ENCODE data around the gene TNRC6B.
"Not testable (repeated sequence)": the region's sequence is repeated elsewhere in the genome, so short reads cannot be mapped to it uniquely, and the experiment has no call there.

TNRC6B gene

GRCh38 chr22:40183029-40183581, 5.4 kb downstream of the TNRC6B start:
- H3K36me3 ChIP-seq (ENCODE audit: control insufficient read depth in 2 of 2, insufficient read depth in 2 of 2, low read length in 2 of 2), result no peaks in the 10 kb centered on the region
- H3K4me3 ChIP-seq (ENCODE audit: low read length in 2 of 2), result peak overlapping the region; percentile 10 to 50
- H3K9me3 ChIP-seq (ENCODE audit: control insufficient read depth in 2 of 2, low read length in 2 of 2), result no peaks in the 10 kb centered on the region
- peaks cover 23% of the 10 kb centered on the region for H3K4me1 ChIP-seq (ENCODE audit: control insufficient read depth, insufficient read depth, low read length)
- H3K27me3 ChIP-seq (ENCODE audit: control insufficient read depth in 1 of 2, insufficient read depth in 2 of 2, low read length in 2 of 2), result no peaks in the 10 kb centered on the region
- H3K27ac ChIP-seq (ENCODE audit: low read length), result peak overlapping the region; percentile 42
- peak overlapping the region in 1 of 2 donors; percentile 35 for H3K9ac ChIP-seq (ENCODE audit: low read length in 2 of 2)

DNA sequence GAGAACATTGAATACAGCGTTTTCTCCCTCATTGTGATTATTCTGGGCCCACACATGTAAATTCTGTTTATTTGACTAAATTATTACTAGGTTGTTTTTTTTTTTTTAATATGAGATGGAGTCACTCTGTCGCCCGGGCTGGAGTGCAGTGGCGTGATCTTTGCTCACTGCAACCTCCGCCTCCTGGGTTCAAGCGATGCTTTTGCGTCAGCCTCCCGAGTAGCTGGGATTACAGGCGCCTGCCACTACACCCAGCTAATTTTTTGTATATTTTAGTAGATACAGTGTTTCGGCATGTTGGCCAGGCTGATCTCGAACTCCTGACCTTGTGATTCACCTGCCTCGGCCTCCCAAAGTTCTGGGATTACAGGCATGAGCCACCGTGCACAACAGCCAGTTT, 5.9 kb downstream of the TNRC6B start:
- peaks cover 23% of the 10 kb centered on the region for H3K4me1 ChIP-seq (ENCODE audit: control insufficient read depth, insufficient read depth, low read length)
- H3K27ac ChIP-seq (ENCODE audit: low read length), result peak overlapping the region; percentile 42
- H3K4me3 ChIP-seq (ENCODE audit: low read length in 2 of 2), result peak overlapping the region; percentile 10 to 50

GRCh38 chr22:40187389-40187788, 9.7 kb downstream of the TNRC6B start:
- H3K4me1 ChIP-seq (ENCODE audit: control insufficient read depth, insufficient read depth, low read length), result peaks cover 32% of the 10 kb centered on the region
- no peak overlapping the region for H3K9ac ChIP-seq (ENCODE audit: low read length in 2 of 2)
- no peaks in the 10 kb centered on the region for H3K36me3 ChIP-seq (ENCODE audit: control insufficient read depth in 2 of 2, insufficient read depth in 2 of 2, low read length in 2 of 2)
- no peak overlapping the region for H3K27ac ChIP-seq (ENCODE audit: low read length)
- H3K27me3 ChIP-seq (ENCODE audit: control insufficient read depth in 1 of 2, insufficient read depth in 2 of 2, low read length in 2 of 2), result no peaks in the 10 kb centered on the region
- no peaks in the 10 kb centered on the region for H3K9me3 ChIP-seq (ENCODE audit: control insufficient read depth in 2 of 2, low read length in 2 of 2)
- no peak overlapping the region for H3K4me3 ChIP-seq (ENCODE audit: low read length in 2 of 2)

More for the DNA sequence above, 5.9 kb downstream of the TNRC6B start:
- not testable (repeated sequence) for H3K9ac ChIP-seq (ENCODE audit: low read length in 2 of 2); H3K27me3 ChIP-seq (ENCODE audit: control insufficient read depth in 1 of 2, insufficient read depth in 2 of 2, low read length in 2 of 2); H3K9me3 ChIP-seq (ENCODE audit: control insufficient read depth in 2 of 2, low read length in 2 of 2); H3K36me3 ChIP-seq (ENCODE audit: control insufficient read depth in 2 of 2, insufficient read depth in 2 of 2, low read length in 2 of 2)

GRCh38 chr22:40189997-40190396, 12.3 kb downstream of the TNRC6B start:
- Histone ChIP-seq H3K4me1 (ENCODE audit: control insufficient read depth, insufficient read depth, low read length) (peaks cover 46% of the 10 kb centered on the region), H3K27me3 (ENCODE audit: control insufficient read depth in 1 of 2, insufficient read depth in 2 of 2, low read length in 2 of 2) (no peaks in the 10 kb centered on the region), H3K36me3 (ENCODE audit: control insufficient read depth in 2 of 2, insufficient read depth in 2 of 2, low read length in 2 of 2) (no peaks in the 10 kb centered on the region), H3K27ac (ENCODE audit: low read length) (no peak overlapping the region), H3K9ac (ENCODE audit: low read length in 2 of 2) (no peak overlapping the region), H3K4me3 (ENCODE audit: low read length in 2 of 2) (no peak overlapping the region), H3K9me3 (ENCODE audit: control insufficient read depth in 2 of 2, low read length in 2 of 2) (no peaks in the 10 kb centered on the region)

DNA sequence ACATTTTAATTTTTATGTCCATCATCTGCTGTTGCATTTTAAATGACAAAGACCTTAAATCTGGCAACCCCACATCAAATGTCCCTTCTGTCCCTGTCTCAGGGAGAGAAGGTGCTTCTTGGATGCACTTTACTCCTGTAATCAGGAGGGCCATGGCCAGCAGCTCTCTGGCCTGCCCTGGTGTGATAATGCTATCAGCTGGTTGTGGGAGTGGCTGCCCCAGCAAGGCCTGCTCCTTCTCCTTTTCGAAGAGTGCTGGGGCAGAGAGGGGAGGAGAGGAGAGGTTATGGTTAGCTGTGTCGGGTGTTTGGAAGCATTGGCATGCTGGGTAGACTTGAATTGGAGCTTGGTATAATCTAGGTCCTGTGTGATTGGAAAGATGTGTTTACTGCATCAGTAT, 12.8 kb downstream of the TNRC6B start:
- Histone ChIP-seq H3K27ac (ENCODE audit: low read length) (no peak overlapping the region), H3K9ac (ENCODE audit: low read length in 2 of 2) (no peak overlapping the region), H3K36me3 (ENCODE audit: control insufficient read depth in 2 of 2, insufficient read depth in 2 of 2, low read length in 2 of 2) (no peaks in the 10 kb centered on the region), H3K27me3 (ENCODE audit: control insufficient read depth in 1 of 2, insufficient read depth in 2 of 2, low read length in 2 of 2) (no peaks in the 10 kb centered on the region), H3K4me3 (ENCODE audit: low read length in 2 of 2) (peak overlapping the region; percentile 7 to 36), H3K4me1 (ENCODE audit: control insufficient read depth, insufficient read depth, low read length) (peaks cover 49% of the 10 kb centered on the region), H3K9me3 (ENCODE audit: control insufficient read depth in 2 of 2, low read length in 2 of 2) (no peaks in the 10 kb centered on the region)

DNA sequence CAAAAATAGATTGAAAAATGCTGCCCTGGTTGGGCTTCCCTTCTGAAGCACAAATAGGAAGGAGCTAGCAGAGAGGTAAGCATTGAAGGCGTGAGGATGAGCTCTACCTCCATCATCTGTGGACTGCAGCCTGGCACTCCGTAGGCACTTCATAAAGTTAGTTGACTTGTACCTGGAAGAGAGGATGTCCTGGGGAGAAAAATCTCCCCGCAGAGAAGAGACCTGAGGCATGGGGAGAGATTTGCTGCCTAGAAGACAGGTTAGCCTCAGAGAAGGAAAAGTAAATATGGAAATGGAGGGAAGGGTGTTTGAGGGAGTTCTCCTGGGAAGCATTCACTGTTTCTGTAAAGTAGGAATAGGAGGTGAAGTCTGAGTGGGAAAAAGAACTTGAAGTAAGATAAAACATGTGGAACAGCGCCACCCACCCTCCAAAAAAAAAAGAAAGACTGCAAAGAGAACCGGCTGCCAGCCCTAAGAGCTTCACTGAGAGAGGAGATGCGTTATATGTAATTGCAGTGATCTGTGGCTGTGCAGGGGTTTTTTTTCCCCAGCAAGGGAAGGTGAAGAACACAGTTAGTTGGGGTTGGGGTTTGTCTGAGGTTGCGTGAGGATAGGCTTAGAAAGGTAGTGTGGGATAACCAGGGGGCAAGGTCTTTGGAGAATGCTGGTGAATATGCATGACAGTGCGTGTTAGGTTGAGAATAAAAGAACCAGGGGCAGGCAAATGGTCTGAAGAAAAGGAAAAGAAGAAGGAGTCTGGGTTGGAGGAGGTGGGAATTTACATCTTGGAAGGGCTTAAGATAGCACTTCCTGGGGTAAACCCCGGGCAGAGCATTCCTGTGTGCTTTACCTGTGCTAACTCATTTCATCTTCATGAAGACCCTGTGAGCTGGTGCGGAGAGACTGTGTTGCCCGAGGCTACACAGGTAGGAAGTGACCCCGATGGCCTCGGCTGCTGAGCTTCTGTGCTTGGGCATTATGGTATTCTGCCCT, 16.0 kb downstream of the TNRC6B start:
- Histone ChIP-seq H3K9ac (ENCODE audit: low read length in 2 of 2) (peak overlapping the region in 1 of 2 donors; percentile 28), H3K27me3 (ENCODE audit: control insufficient read depth in 1 of 2, insufficient read depth in 2 of 2, low read length in 2 of 2) (no peaks in the 10 kb centered on the region), H3K9me3 (ENCODE audit: control insufficient read depth in 2 of 2, low read length in 2 of 2) (no peaks in the 10 kb centered on the region), H3K4me3 (ENCODE audit: low read length in 2 of 2) (no peak overlapping the region), H3K27ac (ENCODE audit: low read length) (peak overlapping the region; percentile 46), H3K36me3 (ENCODE audit: control insufficient read depth in 2 of 2, insufficient read depth in 2 of 2, low read length in 2 of 2) (no peaks in the 10 kb centered on the region), H3K4me1 (ENCODE audit: control insufficient read depth, insufficient read depth, low read length) (peaks cover 71% of the 10 kb centered on the region)

- Histone ChIP-seq H3K9me3 (ENCODE audit: control insufficient read depth in 2 of 2, low read length in 2 of 2) (no peaks in the 10 kb centered on the region), H3K27ac (ENCODE audit: low read length) (peak overlapping the region; percentile 46), H3K4me3 (ENCODE audit: low read length in 2 of 2) (no peak overlapping the region), H3K36me3 (ENCODE audit: control insufficient read depth in 2 of 2, insufficient read depth in 2 of 2, low read length in 2 of 2) (no peaks in the 10 kb centered on the region), H3K27me3 (ENCODE audit: control insufficient read depth in 1 of 2, insufficient read depth in 2 of 2, low read length in 2 of 2) (no peaks in the 10 kb centered on the region), H3K4me1 (ENCODE audit: control insufficient read depth, insufficient read depth, low read length) (peaks cover 73% of the 10 kb centered on the region), H3K9ac (ENCODE audit: low read length in 2 of 2) (no peak overlapping the region)
Observed at GRCh38 chr22:40194656-40195055, 16.9 kb downstream of the TNRC6B start.

- no peaks in the 10 kb centered on the region for H3K9me3 ChIP-seq (ENCODE audit: control insufficient read depth in 2 of 2, low read length in 2 of 2)
- H3K27ac ChIP-seq (ENCODE audit: low read length), result peak overlapping the region; percentile 83
- H3K36me3 ChIP-seq (ENCODE audit: control insufficient read depth in 2 of 2, insufficient read depth in 2 of 2, low read length in 2 of 2), result no peaks in the 10 kb centered on the region
- H3K27me3 ChIP-seq (ENCODE audit: control insufficient read depth in 1 of 2, insufficient read depth in 2 of 2, low read length in 2 of 2), result no peaks in the 10 kb centered on the region
- peak overlapping the region; percentile 49 to 54 for H3K4me3 ChIP-seq (ENCODE audit: low read length in 2 of 2)
- H3K4me1 ChIP-seq (ENCODE audit: control insufficient read depth, insufficient read depth, low read length), result peaks cover 71% of the 10 kb centered on the region
- H3K9ac ChIP-seq (ENCODE audit: low read length in 2 of 2), result peak overlapping the region; percentile 54 to 55
Observed at GRCh38 chr22:40196628-40197360, 19.1 kb downstream of the TNRC6B start.

GRCh38 chr22:40197421-40197820, 19.7 kb downstream of the TNRC6B start:
- peaks cover 67% of the 10 kb centered on the region for H3K4me1 ChIP-seq (ENCODE audit: control insufficient read depth, insufficient read depth, low read length)
- H3K27ac ChIP-seq (ENCODE audit: low read length), result peak overlapping the region; percentile 83
- not testable (repeated sequence) for H3K36me3 ChIP-seq (ENCODE audit: control insufficient read depth in 2 of 2, insufficient read depth in 2 of 2, low read length in 2 of 2); H3K27me3 ChIP-seq (ENCODE audit: control insufficient read depth in 1 of 2, insufficient read depth in 2 of 2, low read length in 2 of 2); H3K9me3 ChIP-seq (ENCODE audit: control insufficient read depth in 2 of 2, low read length in 2 of 2)
- H3K9ac ChIP-seq (ENCODE audit: low read length in 2 of 2), result peak overlapping the region in 1 of 2 donors; percentile 0
- H3K4me3 ChIP-seq (ENCODE audit: low read length in 2 of 2), result peak overlapping the region in 1 of 2 donors; percentile 54

DNA sequence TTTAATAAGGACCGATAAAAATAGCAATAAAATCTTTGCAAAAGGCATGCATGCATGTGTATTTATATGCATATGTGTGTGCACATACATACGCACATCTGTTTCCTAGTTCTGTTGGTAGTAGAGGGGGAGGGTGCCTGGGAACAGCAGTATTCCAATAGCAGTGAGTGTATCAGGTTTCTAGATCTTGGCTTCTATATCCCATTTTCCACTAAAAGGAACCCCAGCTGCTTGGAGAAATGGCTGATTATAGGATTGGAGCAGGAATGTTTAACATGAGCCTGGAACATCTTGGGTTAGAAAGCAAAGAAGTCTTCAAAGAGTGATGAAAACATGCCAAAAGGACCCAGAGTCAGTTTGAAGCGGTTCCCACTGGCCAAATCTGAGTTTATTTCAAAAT, 21.0 kb downstream of the TNRC6B start:
- Histone ChIP-seq H3K9me3 (ENCODE audit: control insufficient read depth in 2 of 2, low read length in 2 of 2) (no peaks in the 10 kb centered on the region), H3K36me3 (ENCODE audit: control insufficient read depth in 2 of 2, insufficient read depth in 2 of 2, low read length in 2 of 2) (no peaks in the 10 kb centered on the region), H3K27me3 (ENCODE audit: control insufficient read depth in 1 of 2, insufficient read depth in 2 of 2, low read length in 2 of 2) (no peaks in the 10 kb centered on the region), H3K4me1 (ENCODE audit: control insufficient read depth, insufficient read depth, low read length) (peaks cover 64% of the 10 kb centered on the region), H3K4me3 (ENCODE audit: low read length in 2 of 2) (no peak overlapping the region), H3K9ac (ENCODE audit: low read length in 2 of 2) (no peak overlapping the region), H3K27ac (ENCODE audit: low read length) (no peak overlapping the region)

All from stomach smooth muscle (tissue), 2 donors.